ENCODE results near the gene SIGLEC11. TPM values are rescaled to one million over a fixed set of nuclear protein-coding genes. Genes with fewer than 3 reads are reported as not detected.

SIGLEC11 gene
- total and polyA plus RNA-seq, 2 donors (not counting 3 experiments of a cell fraction or from before 2014, with no cell fraction given): not detected

GRCh38 chr19:49985871-49986270 lies 24.9 kb upstream of the SIGLEC11 start:
- H3K36me3 ChIP-seq (ENCODE audit: control insufficient read depth in 2 of 2, extremely low read depth in 1 of 2, insufficient read depth in 2 of 2, low read length in 2 of 2): peaks cover 0 to 5% of the 10 kb centered on the region in 2 experiments
- no peaks in the 10 kb centered on the region for H3K9me3 ChIP-seq (replicated peaks; ENCODE audit: control insufficient read depth, insufficient read depth, low read length)
- no peaks in the 10 kb centered on the region for H4K20me1 ChIP-seq (replicated peaks; ENCODE audit: control insufficient read depth, extremely low read depth, insufficient read depth, low read length)
- peak; percentile 16 for DNase-seq (ENCODE audit: low read depth, low spot score)
- no peak overlapping the region for H3K4me3 ChIP-seq (replicated peaks in 1 of 3; ENCODE audit: insufficient read depth in 1 of 3, low read depth in 1 of 3, low read length in 3 of 3)
- H3K4me1 ChIP-seq (ENCODE audit: control insufficient read depth, extremely low read depth, insufficient read depth, low read length): no peaks in the 10 kb centered on the region
- H3K9me1 ChIP-seq (replicated peaks; ENCODE audit: control insufficient read depth, extremely low read depth, insufficient read depth, low read length): no peaks in the 10 kb centered on the region
- no peaks in the 10 kb centered on the region for H3K27me3 ChIP-seq (ENCODE audit: control insufficient read depth in 2 of 2, insufficient read depth in 2 of 2, low read length in 2 of 2)
- intact Hi-C loops (cut with micrococcal nuclease) (no loop called here), dilution Hi-C loops (cut with MboI; ENCODE audit: extremely low pct_ligation_motif_present, low sequenced_read_pairs) (no loop called here)
- no peak overlapping the region for H3K4me2 ChIP-seq (ENCODE audit: insufficient read depth, low read length)
- no peak overlapping the region for H2AFZ ChIP-seq (ENCODE audit: low read depth, low read length)
- no peak for TF ChIP-seq POLR2AphosphoS5 (IDR thresholded peaks at IDR 0.05; ENCODE audit: insufficient read depth, low read depth, low read length)
- TF ChIP-seq GATA2 (IDR thresholded peaks at IDR 0.05; ENCODE audit: insufficient read depth, insufficient read length, low read depth, low read length): no peak
- TF ChIP-seq FOS (IDR thresholded peaks at IDR 0.05; ENCODE audit: borderline replicate concordance, insufficient read depth, low read length): no peak
- ChIA-PET POLR2A (no interaction called here), CTCF (interaction anchor here (0.6 to 2.2 kb wide), 5 partner anchors 10 to 83 kb away, joined by 3 to 7 read pairs (median 6); no protein-coding TSS in a partner anchor)
- H3K9ac ChIP-seq (replicated peaks; ENCODE audit: extremely low read depth, insufficient read depth, low read length): no peak overlapping the region
- no peak overlapping the region for H3K27ac ChIP-seq (ENCODE audit: insufficient read depth, low read depth, low read length)
- no peak for FAIRE-seq
- no TSS peak for BruUV-seq (replicated peaks)
- no peaks in the 10 kb centered on the region for H3K79me2 ChIP-seq (ENCODE audit: control insufficient read depth, insufficient read depth, low read length)

- no peak overlapping the region for H3K27ac ChIP-seq (ENCODE audit: insufficient read depth, low read depth, low read length)
- H3K4me1 ChIP-seq (ENCODE audit: control insufficient read depth, extremely low read depth, insufficient read depth, low read length): no peaks in the 10 kb centered on the region
- no peak overlapping the region for H2AFZ ChIP-seq (ENCODE audit: low read depth, low read length)
- ChIA-PET POLR2A (interaction anchor here (0.6 kb wide), 1 partner anchor 30 kb away, joined by 9 read pairs; no protein-coding TSS in a partner anchor), CTCF (interaction anchor here (0.7 to 2.2 kb wide), 5 partner anchors 30 to 151 kb away, joined by 3 to 7 read pairs (median 4); no protein-coding TSS in a partner anchor)
- H3K4me3 ChIP-seq (replicated peaks in 1 of 3; ENCODE audit: insufficient read depth in 1 of 3, low read depth in 1 of 3, low read length in 3 of 3): no peak overlapping the region
- H3K4me2 ChIP-seq (ENCODE audit: insufficient read depth, low read length): no peak overlapping the region
- FAIRE-seq: no peak
- H3K9ac ChIP-seq (replicated peaks; ENCODE audit: extremely low read depth, insufficient read depth, low read length): no peak overlapping the region
- no peak for DNase-seq (ENCODE audit: low read depth, low spot score)
- BruUV-seq (replicated peaks): no TSS peak
- H3K9me1 ChIP-seq (replicated peaks; ENCODE audit: control insufficient read depth, extremely low read depth, insufficient read depth, low read length): no peaks in the 10 kb centered on the region
- intact Hi-C loops (cut with micrococcal nuclease): no loop called here
- peaks cover 0 to 5% of the 10 kb centered on the region in 2 experiments for H3K36me3 ChIP-seq (ENCODE audit: control insufficient read depth in 2 of 2, extremely low read depth in 1 of 2, insufficient read depth in 2 of 2, low read length in 2 of 2)
- no peaks in the 10 kb centered on the region for H3K79me2 ChIP-seq (ENCODE audit: control insufficient read depth, insufficient read depth, low read length)
- TF ChIP-seq GATA2 (IDR thresholded peaks at IDR 0.05; ENCODE audit: insufficient read depth, insufficient read length, low read depth, low read length) (no peak), POLR2A (IDR thresholded peaks at IDR 0.05; ENCODE audit: low read depth, low read length) (no peak), FOS (IDR thresholded peaks at IDR 0.05; ENCODE audit: borderline replicate concordance, insufficient read depth, low read length) (no peak), MAX (IDR thresholded peaks at IDR 0.05; ENCODE audit: insufficient read depth, insufficient read length) (no peak), EZH2 (IDR thresholded peaks at IDR 0.05; ENCODE audit: borderline replicate concordance, low read depth, low read length, severe bottlenecking) (no peak), JUN (IDR thresholded peaks at IDR 0.05; ENCODE audit: borderline replicate concordance, insufficient read depth, insufficient read length, low read depth) (no peak)
- H4K20me1 ChIP-seq (replicated peaks; ENCODE audit: control insufficient read depth, extremely low read depth, insufficient read depth, low read length): no peaks in the 10 kb centered on the region
- dilution Hi-C loops (cut with MboI; ENCODE audit: extremely low pct_ligation_motif_present, low sequenced_read_pairs): no loop called here
- no peaks in the 10 kb centered on the region for H3K27me3 ChIP-seq (ENCODE audit: control insufficient read depth in 2 of 2, insufficient read depth in 2 of 2, low read length in 2 of 2)
- no peaks in the 10 kb centered on the region for H3K9me3 ChIP-seq (replicated peaks; ENCODE audit: control insufficient read depth, insufficient read depth, low read length)
Observed at GRCh38 chr19:49984491-49984890, 23.5 kb upstream of the SIGLEC11 start.

Measured in endothelial cell of umbilical vein (primary cell).